PC-9 (cell line): Measurements from ENCODE around the gene GATD1. TPM values are rescaled to one million over a fixed set of nuclear protein-coding genes. Genes with fewer than 3 reads are reported as not detected.

Experiments used
- BruUV-seq: library from RNA; stranded (reverse); fragments of 400-500 nt; replicated peaks from 2 replicates; lab custom pipeline; 2021; lab: Mats Ljungman, UMichigan
- CTCF ChIA-PET: fragments of 300-600 bp; sonication (Branson Sonifier 250); formaldehyde crosslinking; loops from one replicate; lab custom pipeline; 2022; ENCODE audit warnings: antibody characterized with exemption; lab: Charles Lee
- POLR2A ChIA-PET: fragments of 300-600 bp; sonication (Branson Sonifier 250); formaldehyde crosslinking; loops from one replicate; lab custom pipeline; 2022; ENCODE audit warnings: antibody characterized with exemption; ENCODE audit not compliant: unreplicated experiment; lab: Charles Lee
- DNase-seq, 2 experiments: peaks; one replicate each; pipeline versions ENCODE4 v3.0.0 to v3.0.0-alpha.2; 2015 to 2022; ENCODE audit warnings: mixed read lengths in 1 of 2
- H2AFZ ChIP-seq: fragments of 200-600 bp; sonication (generic); 2 replicates; pipeline ENCODE4 v1.8.1; 2017; ENCODE audit warnings: antibody characterized with exemption
- H3F3A ChIP-seq: fragments of 200-600 bp; sonication (generic); 2 replicates; pipeline ENCODE4 v1.8.1; 2017; ENCODE audit warnings: antibody characterized with exemption, mild to moderate bottlenecking, low read depth; ENCODE audit not compliant: insufficient read depth
- H3K27ac ChIP-seq: fragments of 200-600 bp; sonication (generic); 2 replicates; pipeline ENCODE4 v1.6.1; 2016; ENCODE audit warnings: mixed run types
- H3K27me3 ChIP-seq: fragments of 200-600 bp; sonication (generic); 2 replicates; pipeline ENCODE4 v1.6.1; 2016; ENCODE audit warnings: low read depth, mixed run types; ENCODE audit not compliant: insufficient read depth
- H3K36me3 ChIP-seq: fragments of 200-600 bp; sonication (generic); 2 replicates; pipeline ENCODE4 v1.6.1; 2016; ENCODE audit warnings: low read depth, mixed run types
- H3K4me1 ChIP-seq: fragments of 200-600 bp; sonication (generic); replicated peaks from 2 replicates; pipeline ENCODE4 v1.6.1; 2016; ENCODE audit warnings: mixed run types; ENCODE audit not compliant: insufficient read depth
- H3K4me2 ChIP-seq: fragments of 200-600 bp; sonication (generic); 2 replicates; pipeline ENCODE4 v1.6.1; 2017; ENCODE audit warnings: mixed run types
- H3K4me3 ChIP-seq: fragments of 200-600 bp; sonication (generic); 2 replicates; pipeline ENCODE4 v1.6.1; 2016; ENCODE audit warnings: mixed run types
- H3K79me2 ChIP-seq: fragments of 200-600 bp; sonication (generic); 2 replicates; pipeline ENCODE4 v1.6.1; 2017; ENCODE audit warnings: low read depth, mixed run types
- H3K9me2 ChIP-seq: fragments of 200-600 bp; sonication (generic); 2 replicates; pipeline ENCODE4 v1.8.1; 2017; ENCODE audit warnings: mild to moderate bottlenecking; ENCODE audit not compliant: insufficient read depth
- H3K9me3 ChIP-seq: fragments of 200-600 bp; sonication (generic); 2 replicates; pipeline ENCODE4 v1.8.1; 2016; ENCODE audit warnings: low read depth; ENCODE audit not compliant: insufficient read depth
- H4K20me1 ChIP-seq: fragments of 200-600 bp; sonication (generic); 2 replicates; pipeline ENCODE4 v1.8.1; 2017; ENCODE audit not compliant: insufficient read depth
- CTCF ChIP-seq: fragments of 200-600 bp; sonication (generic); conservative IDR thresholded peaks from 2 replicates; pipeline ENCODE4 v1.6.1; 2017; ENCODE audit warnings: mixed run types, antibody characterized with exemption, mild to moderate bottlenecking, moderate library complexity
- EZH2 ChIP-seq: fragments of 200-600 bp; sonication (generic); IDR thresholded peaks from 2 replicates; pipeline ENCODE4 v1.8.0; 2017; ENCODE audit warnings: antibody characterized with exemption, low read depth
- intact Hi-C: fragments of 100-400 bp; cut with micrococcal nuclease; formaldehyde crosslinking; loops from one replicate; pipeline ENCODE4 v1.10.0; 2022; ENCODE audit not compliant: unreplicated experiment
- total RNA-seq: library from RNA; stranded (reverse); gene quantifications from 2 replicates; pipeline ENCODE4 v1.2.3, GENCODE V29; 2021

GATD1 gene
- total RNA-seq, 1 experiment from 2014 or later, result 52.7 TPM

DNA sequence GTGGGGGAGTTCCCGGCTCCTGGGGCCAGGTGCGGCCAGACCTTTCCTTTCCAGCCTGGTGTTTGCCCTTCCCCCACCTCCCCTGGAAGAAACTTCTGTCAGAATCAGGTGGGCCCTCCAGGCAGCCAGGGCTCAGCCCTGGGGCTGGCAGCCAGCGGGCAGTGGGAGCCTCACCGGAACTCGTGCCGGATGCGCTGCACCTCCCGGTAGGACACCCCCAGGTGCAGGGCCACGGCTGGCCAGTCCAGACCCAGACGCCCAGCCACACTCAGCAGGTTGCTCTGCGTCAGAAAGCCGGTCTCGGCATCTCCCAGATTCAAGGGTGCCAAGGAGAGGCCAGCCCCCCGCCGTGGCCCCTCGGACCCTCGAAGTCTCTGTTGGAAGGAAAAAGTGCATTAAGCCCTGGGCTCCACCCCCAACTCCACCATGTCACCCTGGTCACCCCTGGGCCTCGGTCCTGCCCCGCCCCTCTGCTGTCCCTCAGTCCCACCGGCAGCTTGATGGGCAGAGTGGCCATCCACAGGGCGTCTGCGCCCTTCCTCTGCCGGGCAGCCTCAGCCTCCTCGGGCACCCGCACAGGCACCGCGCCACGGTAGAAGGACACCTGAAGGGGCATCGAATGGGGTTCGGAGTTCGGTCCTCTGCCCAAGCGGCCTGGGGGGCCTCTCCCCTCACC lies 22.5 kb upstream of the GATD1 start:
- no peak for TF ChIP-seq CTCF
- TF ChIP-seq EZH2, result no peak
- H3K9me2 ChIP-seq, result no peaks in the 10 kb centered on the region
- intact Hi-C loops, result loop anchor here (5.0 kb wide), 1 partner anchor 52 kb away; the partner anchor contains the start of gene TALDO1
- H3F3A ChIP-seq, result peaks cover 3% of the 10 kb centered on the region; the same call in 1 of the 2 replicates
- H3K27me3 ChIP-seq, result no peaks in the 10 kb centered on the region
- DNase-seq, result peak in 1 of 2 experiments; percentile 30
- BruUV-seq, result no TSS peak
- ChIA-PET POLR2A (no interaction called here), CTCF (no interaction called here)
- no peak overlapping the region for H3K27ac ChIP-seq
- H4K20me1 ChIP-seq, result no peaks in the 10 kb centered on the region
- H3K79me2 ChIP-seq, result no peaks in the 10 kb centered on the region
- peaks cover 8% of the 10 kb centered on the region for H3K4me1 ChIP-seq
- H3K4me2 ChIP-seq, result no peak overlapping the region
- H2AFZ ChIP-seq, result no peak overlapping the region
- H3K4me3 ChIP-seq, result no peak overlapping the region
- H3K36me3 ChIP-seq, result no peaks in the 10 kb centered on the region
- H3K9me3 ChIP-seq, result no peaks in the 10 kb centered on the region

GRCh38 chr11:798093-798713 lies 20.9 kb upstream of the GATD1 start, which contains the start of gene SLC25A22:
Gene SLC25A22, minus strand, starts transcription at chr11:798281. Its CDS starts 3,275 bp downstream, at chr11:795006.
- Histone ChIP-seq H3F3A (peaks cover 3% of the 10 kb centered on the region; the same call in 1 of the 2 replicates), H3K79me2 (no peaks in the 10 kb centered on the region), H3K9me3 (no peaks in the 10 kb centered on the region), H3K4me3 (peak within 1 kb of the TSS; percentile 80), H3K4me1 (peaks cover 8% of the 10 kb centered on the region), H3K27me3 (no peaks in the 10 kb centered on the region), H3K27ac (no peak within 1 kb of the TSS), H2AFZ (peak within 1 kb of the TSS; percentile 73), H3K9me2 (no peaks in the 10 kb centered on the region), H3K4me2 (peak within 1 kb of the TSS; percentile 77), H3K36me3 (no peaks in the 10 kb centered on the region), H4K20me1 (no peaks in the 10 kb centered on the region)
- no TSS peak for BruUV-seq
- TF ChIP-seq CTCF (peak; percentile 75), EZH2 (no peak)
- CTCF ChIA-PET, result no interaction called here
- peak; percentile 39 to 80 for DNase-seq
- POLR2A ChIA-PET, result no interaction called here
- intact Hi-C loops, result loop anchor here (5.0 kb wide), 1 partner anchor 51 kb away; the partner anchor contains the start of gene TALDO1

DNA sequence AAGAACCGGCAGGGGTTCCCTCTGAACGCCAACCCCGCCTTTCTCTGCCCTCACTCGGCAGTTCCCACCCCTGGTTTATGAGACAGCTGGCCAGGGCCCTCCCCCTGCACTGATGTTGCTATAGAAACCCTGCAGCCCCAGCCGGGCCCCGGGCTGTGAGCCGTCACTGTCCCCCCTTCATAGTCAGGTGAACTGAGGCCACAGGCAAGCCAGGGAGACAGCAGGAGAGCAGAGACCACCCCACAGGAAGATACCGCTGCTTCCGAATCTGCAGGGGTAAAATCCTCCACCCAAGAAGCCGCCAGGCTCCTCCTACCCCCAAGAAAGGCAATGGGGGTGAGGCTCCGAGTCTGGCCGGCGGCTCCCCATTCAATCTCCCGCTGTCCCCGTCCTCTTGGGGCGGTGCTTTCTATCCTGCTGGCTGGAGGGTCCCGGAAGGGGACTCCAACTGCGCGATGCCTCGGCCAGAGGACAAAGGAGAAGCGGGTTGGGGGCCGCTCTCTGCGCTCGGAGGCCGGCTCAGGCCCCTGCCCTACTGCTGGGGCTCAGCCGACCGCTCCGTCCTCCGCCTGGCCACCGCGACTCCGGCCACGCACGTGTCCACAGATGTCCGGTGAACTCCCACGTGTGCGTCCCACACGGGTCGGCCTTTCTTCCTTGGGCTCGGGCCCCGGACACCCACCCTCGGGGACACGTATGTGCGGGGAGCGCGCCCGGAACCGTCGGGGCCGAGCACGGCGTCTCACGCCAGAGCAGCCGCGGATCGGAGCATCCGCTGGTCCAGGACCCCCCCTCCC lies 20.2 kb upstream of the GATD1 start:
- no peaks in the 10 kb centered on the region for H3K27me3 ChIP-seq
- intact Hi-C loops, result loop anchor here (5.0 kb wide), 1 partner anchor 50 kb away; the partner anchor contains the start of gene TALDO1
- H3K27ac ChIP-seq, result no peak overlapping the region
- H3K36me3 ChIP-seq, result no peaks in the 10 kb centered on the region
- peak; percentile 35 to 57 for DNase-seq
- ChIA-PET POLR2A (interaction anchor here (0.7 kb wide), 1 partner anchor 38 kb away, joined by 5 read pairs; no protein-coding TSS in a partner anchor), CTCF (no interaction called here)
- H3K79me2 ChIP-seq, result no peaks in the 10 kb centered on the region
- H3F3A ChIP-seq, result peaks cover 3% of the 10 kb centered on the region; the same call in 1 of the 2 replicates
- H3K4me3 ChIP-seq, result peak overlapping the region; percentile 80
- TF ChIP-seq CTCF (no peak), EZH2 (no peak)
- H3K4me2 ChIP-seq, result peak overlapping the region; percentile 75
- no peaks in the 10 kb centered on the region for H3K9me2 ChIP-seq
- H3K4me1 ChIP-seq, result peaks cover 8% of the 10 kb centered on the region
- no peaks in the 10 kb centered on the region for H3K9me3 ChIP-seq
- TSS peak; percentile 15 for BruUV-seq
- no peaks in the 10 kb centered on the region for H4K20me1 ChIP-seq
- H2AFZ ChIP-seq, result peak overlapping the region; percentile 73
